HG03354 (cell line): ENCODE data around the gene CCDC88C.
"Not testable (repeated sequence)": the region's sequence is repeated elsewhere in the genome, so short reads cannot be mapped to it uniquely, and the experiment has no call there.

Experiments used
- ATAC-seq: cut with Tn5 transposase; IDR thresholded peaks from one replicate; pipeline ENCODE4 v1.9.1; 2021; ENCODE audit warnings: mild to moderate bottlenecking; ENCODE audit not compliant: unreplicated experiment, poor library complexity, severe bottlenecking

The CCDC88C gene

GRCh38 chr14:91263329-91263728 is 154.3 kb downstream of the CCDC88C start:
- ATAC-seq: no peak

- no peak for ATAC-seq
Measured at GRCh38 chr14:91261986-91262549, 155.6 kb downstream of the CCDC88C start.

GRCh38 chr14:91261115-91261514 is 156.5 kb downstream of the CCDC88C start:
- ATAC-seq: no peak

GRCh38 chr14:91258876-91259275 is 158.7 kb downstream of the CCDC88C start:
- ATAC-seq: no peak

DNA sequence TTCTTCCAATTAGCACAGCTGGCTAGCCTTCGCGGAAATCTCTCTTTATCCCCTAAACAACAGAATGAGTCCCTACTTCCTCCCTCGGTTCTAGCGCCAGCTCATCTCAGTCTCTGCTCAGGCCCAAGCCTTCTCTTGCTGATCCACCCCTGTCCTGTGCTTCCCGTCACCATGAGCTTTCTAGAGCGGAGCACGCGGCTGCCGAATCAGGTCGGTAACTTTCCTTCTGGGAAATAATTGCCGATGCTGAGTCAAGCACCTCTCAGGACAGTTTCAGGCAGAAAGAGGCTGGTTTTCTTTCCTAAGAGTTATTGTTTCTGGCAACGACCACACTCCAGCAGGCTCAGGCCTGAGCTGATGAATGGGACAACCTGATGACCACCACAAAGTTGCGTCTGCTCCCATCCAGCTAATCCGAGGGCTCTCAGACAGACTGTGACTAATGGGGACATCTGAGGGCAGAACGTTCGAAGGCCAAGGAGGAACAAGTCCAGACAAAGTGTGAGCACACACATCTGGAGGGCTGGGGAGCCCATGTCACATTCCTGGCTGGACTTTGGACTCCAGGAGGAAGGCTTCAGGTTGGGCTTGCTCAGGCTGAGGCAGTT is 159.5 kb downstream of the CCDC88C start:
- no peak for ATAC-seq

- no peak for ATAC-seq
Measured at GRCh38 chr14:91257328-91258010, 160.2 kb downstream of the CCDC88C start.

DNA sequence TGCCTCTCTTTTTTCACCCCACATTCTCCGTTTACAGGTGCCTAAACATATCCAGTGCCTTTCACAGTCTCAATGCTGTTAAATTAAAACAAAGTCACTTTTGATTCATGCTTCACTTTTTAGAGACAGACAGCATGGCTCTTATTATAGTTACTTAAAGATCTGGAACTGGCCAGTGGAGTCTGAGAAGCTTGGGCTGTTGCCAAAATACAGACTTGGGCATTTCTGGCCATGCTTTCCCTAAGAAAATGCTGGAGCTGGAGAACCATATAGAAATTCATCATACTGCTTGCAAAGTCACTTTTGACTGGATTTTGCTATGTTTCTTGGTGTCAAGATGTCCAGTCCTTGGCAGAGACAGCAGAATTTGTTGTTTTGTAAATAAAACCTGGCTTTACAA is 161.0 kb downstream of the CCDC88C start:
- ATAC-seq: no peak

- no peak for ATAC-seq
Measured at GRCh38 chr14:91255026-91255695, 162.5 kb downstream of the CCDC88C start.

DNA sequence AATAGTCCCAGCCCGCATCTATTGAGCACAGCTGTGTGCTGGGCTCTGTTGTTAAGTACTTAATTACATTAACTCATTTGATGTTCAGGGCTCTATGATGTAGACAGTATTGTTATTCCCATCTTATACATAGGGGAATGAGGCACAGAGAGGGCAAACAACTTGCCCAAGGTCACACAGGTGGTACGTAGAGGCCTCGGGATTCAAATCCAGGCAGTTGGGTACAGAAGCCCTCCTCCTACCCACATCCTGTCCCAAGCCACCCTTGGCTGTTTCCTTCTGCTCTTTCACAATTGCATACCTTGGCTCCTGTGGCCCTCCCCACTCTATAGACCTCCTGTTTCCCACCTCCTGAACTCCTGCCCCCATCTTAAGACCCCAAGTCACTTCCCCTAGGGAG is 163.2 kb downstream of the CCDC88C start:
- ATAC-seq: no peak

GRCh38 chr14:91253795-91254323 is 163.8 kb downstream of the CCDC88C start:
- no peak for ATAC-seq

- peak; percentile 20 for ATAC-seq
Measured at GRCh38 chr14:91252871-91253794, 164.5 kb downstream of the CCDC88C start.

DNA sequence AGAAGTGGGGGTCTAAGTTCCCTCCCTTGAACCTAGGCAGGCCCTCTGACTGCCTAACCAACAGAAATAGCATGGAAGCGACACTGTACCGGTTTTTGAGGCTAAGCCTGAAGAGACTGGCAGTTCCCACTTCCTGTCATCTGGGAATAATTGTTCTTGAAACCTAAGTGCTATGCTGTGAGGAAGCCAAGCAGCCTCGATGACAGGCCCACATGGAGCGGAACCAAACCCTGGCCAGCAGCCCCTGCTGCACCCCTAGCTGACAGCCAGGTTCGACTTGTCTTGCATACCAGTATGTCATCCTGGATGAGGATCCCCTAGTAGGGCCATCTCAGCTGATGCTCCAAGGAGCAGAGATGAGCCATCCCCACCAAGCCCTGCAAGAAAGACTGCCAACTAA is 166.7 kb downstream of the CCDC88C start:
- no peak for ATAC-seq

DNA sequence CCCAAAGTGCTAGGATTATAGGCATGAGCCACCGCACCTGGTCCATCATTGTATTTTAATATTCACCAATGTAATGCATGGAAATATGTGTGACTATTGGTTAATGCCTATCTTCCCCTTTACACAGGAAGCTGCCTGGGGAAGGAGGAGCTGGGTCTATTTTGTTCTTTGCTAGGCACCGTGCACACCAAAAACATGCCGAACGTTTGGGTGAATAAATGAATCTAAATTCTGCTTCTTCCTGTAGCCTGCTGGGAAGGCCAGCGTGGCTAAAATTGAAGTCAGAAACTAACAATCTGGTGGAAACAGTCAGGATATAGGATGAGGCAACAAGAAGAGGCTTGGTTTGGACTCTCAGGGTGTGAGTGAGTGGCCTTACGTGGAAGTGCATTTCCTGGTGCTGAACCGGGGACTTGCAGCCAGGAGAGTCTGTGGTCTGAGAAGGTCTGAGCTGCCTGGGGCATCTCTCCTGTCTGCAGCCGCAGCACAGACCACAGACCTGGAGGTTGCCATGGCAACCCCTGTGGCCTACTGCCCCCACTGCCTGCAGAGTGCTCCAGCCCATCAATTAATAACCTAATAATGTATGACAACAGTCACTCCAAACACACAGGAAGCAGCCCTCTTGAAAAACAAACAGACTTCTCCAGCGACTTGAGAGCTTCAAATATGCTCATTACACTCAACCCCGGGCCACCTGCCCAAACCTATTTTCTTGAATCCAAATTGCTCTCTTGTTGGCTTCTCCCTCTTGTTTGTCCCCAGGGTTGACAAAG is 167.6 kb downstream of the CCDC88C start:
- peak; percentile 87 for ATAC-seq

- ATAC-seq: no peak
Measured at GRCh38 chr14:91246051-91246852, 171.4 kb downstream of the CCDC88C start.

- ATAC-seq: not testable (repeated sequence)
Measured at GRCh38 chr14:91245616-91246015, 172.0 kb downstream of the CCDC88C start.

DNA sequence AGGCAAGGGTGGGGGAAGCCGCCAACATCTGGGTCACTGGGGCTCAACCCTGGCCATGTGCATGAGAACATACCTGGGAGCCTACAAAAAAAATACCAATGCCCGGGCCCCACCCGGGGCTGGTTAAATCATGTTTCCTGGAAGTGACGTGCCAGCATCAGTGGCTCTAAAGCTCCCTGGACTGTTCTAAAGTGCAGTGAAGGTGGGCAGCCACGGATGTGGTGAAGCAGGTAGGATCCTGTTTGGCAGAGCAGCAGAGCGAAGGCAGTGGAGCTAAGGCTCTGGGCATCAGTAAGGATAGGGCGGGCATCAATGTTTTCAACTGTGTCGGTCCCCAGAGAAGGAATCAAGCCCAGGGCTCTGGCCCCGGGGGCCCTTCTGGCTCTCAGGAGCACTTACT is 172.6 kb downstream of the CCDC88C start:
- ATAC-seq: no peak

- ATAC-seq: no peak
Measured at GRCh38 chr14:91244501-91244901, 173.1 kb downstream of the CCDC88C start, which contains the start of gene GPR68. Gene GPR68, minus strand, starts transcription at chr14:91244704. Its CDS starts 9,654 bp downstream, at chr14:91235050.

GRCh38 chr14:91243074-91243471 is 174.5 kb downstream of the CCDC88C start:
- ATAC-seq: peak; percentile 4
